Right kidney (tissue), 1 donor: ENCODE results near the gene LCORL.
A peak's percentile ranks its signal among the peaks of the same experiment; 100 is the strongest.
"Not testable (repeated sequence)": the region's sequence is repeated elsewhere in the genome, so short reads cannot be mapped to it uniquely, and the experiment has no call there.

Source experiments
- DNase-seq: peaks from one replicate; pipeline ENCODE4 v3.0.0-alpha.2; 2016

The LCORL gene

GRCh38 chr4:18020671-18021469, 685 bp downstream of the LCORL start:
- DNase-seq = peak; percentile 79

- DNase-seq = no peak
Measured at GRCh38 chr4:18020145-18020670, 1.3 kb downstream of the LCORL start.

GRCh38 chr4:18014269-18014668, 7.3 kb downstream of the LCORL start:
- no peak for DNase-seq

DNA sequence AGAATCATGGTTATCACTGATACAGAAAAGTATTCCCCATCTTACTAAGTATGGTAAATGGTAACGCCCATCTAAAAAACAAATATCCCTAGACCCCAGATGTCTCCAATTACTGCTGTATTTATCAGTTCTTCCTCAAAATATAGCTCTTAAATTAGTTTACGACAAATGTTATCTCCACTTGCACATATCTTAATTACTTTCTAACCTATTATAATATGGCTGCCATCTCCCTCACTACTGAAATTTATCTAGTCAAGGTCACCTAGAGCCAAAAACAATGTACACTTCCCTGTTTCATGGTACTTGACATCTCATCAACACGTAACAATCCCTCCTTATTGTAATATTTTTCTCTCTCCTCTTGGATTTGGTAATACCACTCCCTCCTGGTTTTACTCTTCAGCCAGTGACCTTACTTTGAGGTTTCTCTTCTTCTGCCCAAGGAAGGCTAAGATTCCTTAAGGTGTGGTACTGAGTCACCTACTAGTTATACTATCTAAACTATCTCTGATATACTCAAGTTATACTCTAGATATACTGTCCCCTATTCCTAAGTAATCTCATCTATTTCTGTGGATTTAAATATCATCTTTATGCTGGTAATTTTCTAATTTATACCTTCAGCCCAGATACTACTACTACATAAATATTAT, 8.6 kb downstream of the LCORL start:
- no peak for DNase-seq

DNA sequence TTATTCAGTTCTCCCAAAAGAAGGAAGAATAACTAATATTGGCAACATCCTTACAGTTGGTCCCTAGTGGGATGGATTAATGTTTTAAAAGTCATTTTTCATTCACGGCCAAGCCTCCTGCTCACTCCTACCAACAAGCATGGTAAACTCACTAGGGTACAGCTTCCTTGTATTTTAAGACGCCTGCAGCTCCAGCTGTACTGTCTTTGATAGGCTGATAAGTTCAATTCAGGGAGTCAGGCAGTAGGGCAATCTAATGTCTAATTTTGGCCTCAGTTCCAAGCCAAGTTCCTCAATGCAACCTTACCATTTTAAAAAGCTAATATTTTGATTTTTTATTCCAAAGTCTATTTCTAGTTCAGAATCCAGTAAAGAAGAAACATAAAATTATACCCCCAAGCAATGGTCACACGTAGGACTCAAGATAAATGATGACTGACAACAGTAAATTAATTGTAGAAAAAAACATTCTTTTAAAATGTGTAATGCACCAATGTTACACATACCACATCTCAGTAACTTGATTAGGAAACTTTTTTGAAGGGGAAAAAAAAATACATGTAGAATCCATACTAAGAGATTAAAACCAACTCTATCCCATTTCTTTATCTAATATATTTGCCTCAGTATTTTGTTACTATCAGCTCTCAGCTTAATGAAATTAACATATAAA, 9.3 kb downstream of the LCORL start:
- no peak for DNase-seq

GRCh38 chr4:18007625-18008024, 13.9 kb downstream of the LCORL start:
- no peak for DNase-seq

DNA sequence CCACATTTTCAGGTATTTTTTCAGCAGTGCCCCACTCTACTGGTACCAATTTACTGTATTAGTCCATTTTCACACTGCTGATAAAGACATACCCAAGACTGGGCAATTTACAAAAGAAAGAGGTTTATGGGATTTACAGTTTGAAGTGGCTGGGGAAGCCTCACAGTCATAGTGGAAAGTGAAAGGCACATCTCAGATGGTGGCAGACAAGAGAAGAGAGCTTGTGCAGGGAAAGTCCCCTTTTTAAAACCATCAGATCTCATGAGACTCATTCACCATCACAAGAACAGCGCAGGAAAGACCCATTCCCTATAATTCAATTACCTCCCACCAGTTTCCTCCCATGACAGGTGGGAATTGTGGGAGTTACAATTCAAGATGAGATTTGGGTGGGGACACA, 15.1 kb downstream of the LCORL start:
- DNase-seq = not testable (repeated sequence)

GRCh38 chr4:17997129-17997528, 24.4 kb downstream of the LCORL start:
- no peak for DNase-seq

DNA sequence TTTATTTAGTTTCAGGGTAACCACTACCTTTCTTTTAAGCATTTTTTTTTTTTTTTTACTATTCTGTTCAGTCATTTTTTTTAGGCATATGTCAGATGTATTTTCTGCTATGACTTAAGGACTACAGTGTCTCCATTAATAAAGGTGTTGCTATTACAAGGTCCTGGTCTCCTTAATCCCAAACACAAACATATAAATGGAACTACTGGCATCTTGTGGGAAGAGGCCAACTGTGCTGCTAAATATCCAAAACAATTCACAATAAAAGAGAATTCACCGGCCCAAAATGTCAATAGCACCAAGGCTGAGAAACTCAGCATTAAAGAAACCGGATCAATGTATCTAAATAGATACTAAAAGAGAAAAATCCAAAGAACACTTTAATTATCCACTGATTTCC, 26.4 kb downstream of the LCORL start:
- DNase-seq = no peak

GRCh38 chr4:17985832-17986231, 35.7 kb downstream of the LCORL start:
- DNase-seq = no peak

GRCh38 chr4:17981063-17981462, 40.5 kb downstream of the LCORL start:
- no peak for DNase-seq

DNA sequence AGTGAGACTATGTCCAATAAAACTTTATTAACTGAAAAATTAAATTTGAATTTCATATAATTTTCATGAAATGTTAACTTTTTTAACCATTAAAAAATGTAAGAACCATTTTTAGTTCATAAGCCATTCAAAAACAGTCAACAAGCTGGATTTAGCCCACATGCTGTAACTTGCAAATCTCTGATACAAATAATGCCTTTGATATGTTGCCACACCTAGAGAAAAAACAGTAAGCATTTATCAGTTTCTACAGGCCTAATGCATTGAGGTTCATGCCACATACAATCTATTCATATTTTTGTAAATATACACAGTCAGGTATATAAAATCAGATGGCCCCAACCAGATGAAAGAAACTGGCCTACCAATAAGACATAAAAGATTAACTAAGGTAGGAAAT, 52.8 kb downstream of the LCORL start:
- no peak for DNase-seq

DNA sequence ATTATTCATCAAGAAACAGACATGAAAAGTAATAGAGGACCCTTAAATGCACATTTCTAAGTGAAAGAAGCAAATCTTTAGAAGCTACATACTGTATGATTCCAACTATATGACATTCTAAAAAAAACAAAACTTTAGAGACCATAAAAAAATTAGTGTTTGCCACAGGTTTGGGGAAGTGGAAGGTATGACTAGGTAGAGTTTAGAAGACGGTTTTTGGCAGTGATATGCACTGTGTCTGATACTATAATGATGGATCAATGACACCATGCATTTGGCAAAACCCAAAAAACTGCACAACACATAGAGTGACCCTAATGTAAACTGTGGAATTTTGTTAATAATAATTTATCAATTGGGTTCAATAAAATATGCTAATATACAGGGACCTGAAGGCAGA, 54.5 kb downstream of the LCORL start:
- no peak for DNase-seq

DNA sequence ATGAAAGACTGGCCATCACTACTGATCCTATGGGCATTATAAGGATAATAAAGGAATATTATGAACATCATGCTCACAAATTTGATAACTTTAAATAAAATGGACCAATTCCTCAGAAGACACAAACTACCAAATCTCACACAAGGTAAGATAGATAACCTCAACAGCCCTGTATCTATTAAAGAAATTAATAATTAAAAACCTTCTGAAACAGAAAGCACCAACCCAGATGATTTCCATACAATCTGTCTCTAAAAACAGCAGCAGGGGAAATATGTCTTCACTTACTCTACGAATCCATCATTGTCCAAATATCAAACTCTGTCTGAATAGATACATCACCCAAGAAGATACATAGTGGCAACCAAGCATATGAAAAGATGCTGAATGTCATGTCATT, 55.2 kb downstream of the LCORL start:
- DNase-seq = no peak

DNA sequence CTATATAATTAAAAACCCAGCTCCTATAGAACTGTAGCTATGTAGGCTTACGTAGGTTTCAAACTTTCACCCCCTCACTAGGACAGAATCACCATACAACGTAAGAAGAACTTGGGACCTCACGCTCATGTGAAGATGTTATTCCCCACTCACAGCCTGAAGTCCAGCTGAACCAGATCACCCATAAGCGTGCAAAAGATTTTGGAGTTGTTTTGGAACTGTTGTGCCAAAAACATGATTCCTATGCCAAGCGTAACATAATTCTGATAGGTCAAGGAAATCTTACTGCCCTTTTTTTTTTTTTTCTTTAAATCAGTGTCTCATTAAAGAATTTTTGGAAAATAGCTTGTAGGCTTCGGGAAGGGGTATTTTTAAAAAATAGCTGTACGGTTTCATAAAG, 57.0 kb downstream of the LCORL start:
- DNase-seq = no peak

- no peak for DNase-seq
Measured at GRCh38 chr4:17962171-17962570, 59.4 kb downstream of the LCORL start.

GRCh38 chr4:17961249-17961648, 60.3 kb downstream of the LCORL start:
- no peak for DNase-seq

GRCh38 chr4:17958181-17958580, 63.4 kb downstream of the LCORL start:
- DNase-seq = no peak

DNA sequence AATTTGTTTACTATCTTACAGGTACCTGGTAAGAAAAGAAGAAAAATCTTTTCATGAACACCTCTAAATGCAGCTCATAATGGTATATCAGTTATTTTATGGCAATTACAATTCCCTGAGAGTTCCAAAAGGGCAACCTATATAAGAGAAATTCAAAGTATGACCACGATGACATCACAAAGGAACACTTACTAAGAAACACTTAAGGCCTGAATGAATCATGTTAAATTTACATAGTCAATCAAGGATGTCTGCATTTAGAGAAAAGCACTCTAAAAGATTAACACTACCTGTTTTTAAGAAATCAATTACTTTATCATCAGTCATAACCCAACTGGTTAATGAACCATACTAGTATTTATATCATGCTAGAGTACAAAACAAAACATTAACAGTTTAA, 63.9 kb downstream of the LCORL start:
- no peak for DNase-seq

DNA sequence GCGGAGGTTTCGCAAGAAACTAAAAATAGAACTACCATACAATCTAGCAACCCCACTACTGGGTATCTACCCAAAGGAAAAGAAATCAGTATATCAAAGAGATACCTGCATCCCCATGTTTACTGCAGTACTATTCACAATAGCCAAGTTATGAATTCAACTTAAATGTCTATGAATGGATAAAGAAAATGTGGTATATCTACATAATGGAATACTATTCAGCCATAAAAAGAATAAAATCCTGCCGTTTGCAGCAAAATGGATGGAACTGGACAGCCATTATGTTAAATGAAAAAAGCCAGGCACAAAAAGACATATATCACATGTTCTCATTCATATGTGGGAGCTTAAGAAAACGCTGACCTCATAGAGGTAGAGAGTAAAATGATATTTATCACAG, 65.3 kb downstream of the LCORL start:
- no peak for DNase-seq

DNA sequence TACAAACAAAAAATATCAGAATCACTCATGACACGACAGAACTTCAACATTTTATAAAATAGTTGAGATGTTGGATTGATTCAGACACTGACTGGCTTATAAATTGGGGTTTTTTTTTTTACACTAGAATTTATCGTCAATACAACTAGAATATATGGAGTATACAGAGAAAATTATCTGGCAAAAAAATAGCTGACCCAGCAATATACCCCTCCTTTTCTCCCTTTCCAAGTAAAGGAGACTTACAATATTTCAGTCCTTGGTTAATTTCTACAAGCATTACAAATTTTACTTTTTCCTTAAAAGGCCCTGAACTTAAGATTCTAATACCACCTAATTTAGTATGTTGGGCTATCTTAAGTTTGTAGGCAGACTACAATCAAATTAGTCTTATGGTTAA, 76.3 kb downstream of the LCORL start:
- DNase-seq = no peak

GRCh38 chr4:17941731-17942130, 79.8 kb downstream of the LCORL start:
- DNase-seq = no peak

- no peak for DNase-seq
Measured at GRCh38 chr4:17939054-17939453, 82.5 kb downstream of the LCORL start.
